Measurements from ENCODE around the gene TMEM204.

GRCh38 chr16:1526608-1527555, 6.6 kb upstream of the TMEM204 start:
- TF ChIP-seq CTCF (conservative IDR thresholded peaks at IDR 0.05 in 1 of 2, IDR thresholded peaks at IDR 0.05 in 1 of 2; ENCODE audit: low read depth in 1 of 2, low read length in 2 of 2) (no peak), EZH2 (IDR thresholded peaks at IDR 0.05; ENCODE audit: low read length, missing control alignments) (no peak)

All from fibroblast of lung (primary cell).